Activated naive CD4-positive, alpha-beta T cell treated with anti-CD3 and anti-CD28 coated beads, Interleukin-2, amount 50 U/mL, for 16 hours (primary cell): ENCODE results near the gene SPPL3.

Source experiments
- DNase-seq: peaks from one replicate; pipeline ENCODE4 v3.0.0-alpha.2; 2020

Gene SPPL3

DNA sequence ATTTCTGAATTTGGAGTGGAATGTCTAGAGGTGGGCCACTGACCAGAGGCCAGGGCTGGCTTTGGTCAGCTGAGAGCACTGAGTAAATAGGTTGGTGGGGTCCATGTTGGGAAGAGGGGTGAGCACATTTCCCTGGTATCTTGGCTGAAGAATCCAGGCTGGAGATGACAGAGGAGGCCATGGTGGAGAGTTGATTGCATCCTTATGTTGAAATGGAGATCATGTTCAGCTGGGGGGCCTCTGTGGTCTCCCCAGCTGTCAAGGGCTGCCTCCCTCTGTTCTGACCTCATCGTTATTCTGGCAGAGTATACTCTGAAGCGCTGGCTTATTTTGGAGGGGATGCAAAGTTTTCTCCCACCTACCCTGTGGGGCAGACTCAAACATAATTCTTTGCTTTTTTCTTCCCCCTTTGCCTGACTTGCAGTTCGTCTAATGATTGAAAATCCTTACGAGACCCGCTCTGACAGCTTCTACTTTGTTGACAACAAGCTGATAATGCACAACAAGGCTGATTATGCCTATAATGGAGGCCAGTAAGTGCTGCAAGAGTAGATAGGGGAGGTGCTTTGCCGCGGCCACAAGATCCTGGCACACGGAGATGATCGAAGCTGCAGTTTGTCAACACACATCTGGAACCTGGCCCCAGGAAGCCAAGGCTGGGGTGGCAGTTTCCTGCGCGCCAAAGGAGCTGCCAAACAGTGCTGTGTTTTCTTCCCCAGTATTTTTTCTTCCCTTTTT is 184.5 kb downstream of the SPPL3 start:
- DNase-seq = no peak

DNA sequence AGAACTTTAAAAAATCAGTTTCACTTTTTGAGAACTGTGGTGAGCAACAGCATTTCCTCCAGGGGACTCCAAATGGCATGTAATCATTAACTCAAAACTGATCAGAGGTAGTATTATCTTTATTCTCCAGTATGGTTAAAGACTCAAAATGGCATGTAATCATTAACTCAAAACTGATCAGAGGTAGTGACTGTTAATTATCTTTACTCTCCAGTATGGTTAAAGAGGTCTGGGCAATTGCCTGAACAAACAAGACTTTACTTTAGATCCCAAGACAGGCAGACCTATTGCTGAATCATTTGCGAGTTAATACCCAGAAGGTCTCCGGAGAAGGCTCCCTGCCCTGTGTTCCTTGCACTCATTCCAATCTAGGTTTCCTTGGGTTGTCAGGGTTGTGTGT is 185.1 kb downstream of the SPPL3 start:
- DNase-seq = no peak

DNA sequence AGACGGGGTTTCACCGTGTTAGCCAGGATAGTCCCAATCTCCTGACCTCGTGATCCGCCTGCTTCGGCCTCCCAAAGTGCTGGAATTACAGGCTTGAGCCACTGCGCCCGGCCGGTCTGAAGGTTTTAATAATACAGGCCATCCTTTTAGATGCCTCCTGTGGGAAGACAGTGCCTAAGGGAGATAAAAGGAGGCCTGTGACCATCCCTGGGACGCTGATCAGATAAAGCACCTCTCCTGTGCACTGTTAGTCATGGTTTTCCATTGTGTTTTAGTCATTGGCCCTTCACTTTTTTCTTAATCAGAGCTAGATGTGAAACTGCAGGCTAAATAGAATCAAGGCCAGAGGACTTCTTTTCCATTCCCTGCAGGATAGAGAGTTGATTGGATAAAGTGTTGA is 186.1 kb downstream of the SPPL3 start:
- DNase-seq = no peak

DNA sequence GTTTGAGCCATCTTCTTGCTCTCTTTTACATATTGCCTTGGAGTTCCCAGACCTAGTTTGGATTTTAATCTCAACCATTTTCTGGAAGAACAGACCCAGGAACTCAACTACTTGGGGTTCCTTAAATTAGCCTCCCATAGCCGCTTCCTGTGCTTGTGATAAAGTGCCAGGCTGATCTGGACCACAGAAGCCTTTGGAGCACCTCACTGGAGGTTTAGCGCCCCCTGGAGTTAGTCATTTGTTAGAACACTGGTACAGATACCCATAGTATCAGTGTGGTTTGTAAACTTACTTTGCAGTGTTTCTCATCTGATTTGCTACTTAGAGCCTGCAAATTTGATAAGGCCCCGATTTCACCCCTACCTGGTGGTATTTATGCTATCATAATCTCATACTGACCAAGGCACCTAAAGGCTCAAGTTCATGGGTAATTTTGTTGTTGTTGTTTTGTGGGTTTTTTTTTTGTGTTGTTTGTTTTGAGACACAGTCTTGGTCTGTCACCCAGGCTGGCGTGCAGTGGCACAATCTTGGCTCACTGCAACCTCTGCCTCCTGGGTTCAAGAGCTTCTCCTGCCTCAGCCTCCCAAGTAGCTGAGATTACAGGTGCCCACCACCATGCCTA is 190.2 kb downstream of the SPPL3 start:
- peak; percentile 61 for DNase-seq

DNA sequence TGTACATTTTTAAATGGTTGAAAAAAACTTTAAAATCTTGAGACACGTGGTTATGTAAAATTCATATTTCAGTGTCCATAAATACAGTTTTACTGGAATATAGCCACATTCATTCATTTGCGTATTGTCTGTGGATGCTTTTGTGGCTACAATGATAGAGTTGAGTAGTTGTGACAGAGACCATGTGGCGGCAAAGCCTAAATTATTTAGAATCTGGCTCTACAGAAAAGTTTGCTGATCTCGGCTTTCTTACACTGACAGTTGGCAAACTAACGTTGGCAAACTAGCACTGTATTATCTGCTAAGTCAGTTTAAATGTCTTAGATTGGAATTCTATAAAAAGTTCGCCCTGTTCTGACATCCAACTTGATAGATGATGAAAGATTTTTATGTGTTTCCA is 191.5 kb downstream of the SPPL3 start:
- DNase-seq = no peak
